NCI-H446 treated with DMSO at 0.1 percent for 48 hours (cell line): ENCODE measurements around the gene TNP1.

Experiments used
- DNase-seq: peaks from one replicate; lab custom pipeline; 2025; lab: John Stamatoyannopoulos, UW

TNP1 gene

GRCh38 chr2:216873573-216873972, 13.7 kb upstream of the TNP1 start:
- no peak for DNase-seq

DNA sequence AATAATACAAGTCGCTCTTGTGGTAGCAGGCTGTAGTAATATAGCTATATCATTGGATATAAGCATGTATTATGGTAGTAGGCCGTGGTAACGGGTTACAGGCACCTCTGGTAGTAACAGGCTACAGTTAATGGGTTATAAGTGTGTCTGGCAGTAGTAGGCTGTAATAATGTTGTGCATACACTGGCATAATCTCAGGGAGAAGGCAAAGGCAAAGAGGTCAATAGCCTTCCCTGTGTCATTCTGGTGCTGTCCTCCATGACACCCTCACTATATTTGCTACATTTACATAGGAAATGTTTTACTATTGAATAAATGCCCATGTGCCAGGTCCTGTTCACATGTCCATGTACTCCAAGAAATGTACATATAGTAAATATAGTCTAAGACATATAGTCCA, 12.8 kb upstream of the TNP1 start:
- no peak for DNase-seq

DNA sequence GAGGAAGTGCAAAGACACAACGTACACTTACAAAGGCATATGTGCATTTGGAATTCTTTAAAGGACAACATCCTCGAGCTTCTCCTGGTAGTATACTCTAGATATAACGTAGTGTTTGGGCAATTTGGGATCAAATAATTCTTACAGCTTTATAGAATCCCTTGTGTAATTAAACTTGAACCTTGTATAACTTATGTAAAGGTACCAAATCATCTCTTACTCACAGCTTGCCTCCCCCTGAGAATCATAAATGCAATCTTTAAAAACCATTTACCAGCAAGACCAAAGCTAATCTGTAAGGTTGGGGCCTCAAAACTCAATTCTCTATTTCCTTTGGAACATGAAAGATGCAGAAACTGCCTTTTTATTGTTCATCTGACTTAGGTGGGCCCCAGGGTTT, 12.2 kb upstream of the TNP1 start:
- no peak for DNase-seq

GRCh38 chr2:216871333-216871934, 11.6 kb upstream of the TNP1 start:
- DNase-seq: no peak

- no peak for DNase-seq
Observed at GRCh38 chr2:216870508-216871332, 10.9 kb upstream of the TNP1 start.

- no peak for DNase-seq
Observed at GRCh38 chr2:216866515-216867095, 6.7 kb upstream of the TNP1 start.

- no peak for DNase-seq
Observed at GRCh38 chr2:216865658-216866057, 5.8 kb upstream of the TNP1 start.

- DNase-seq: no peak
Observed at GRCh38 chr2:216863946-216864345, 4.1 kb upstream of the TNP1 start.

GRCh38 chr2:216862628-216863398, 2.9 kb upstream of the TNP1 start:
- DNase-seq: no peak

DNA sequence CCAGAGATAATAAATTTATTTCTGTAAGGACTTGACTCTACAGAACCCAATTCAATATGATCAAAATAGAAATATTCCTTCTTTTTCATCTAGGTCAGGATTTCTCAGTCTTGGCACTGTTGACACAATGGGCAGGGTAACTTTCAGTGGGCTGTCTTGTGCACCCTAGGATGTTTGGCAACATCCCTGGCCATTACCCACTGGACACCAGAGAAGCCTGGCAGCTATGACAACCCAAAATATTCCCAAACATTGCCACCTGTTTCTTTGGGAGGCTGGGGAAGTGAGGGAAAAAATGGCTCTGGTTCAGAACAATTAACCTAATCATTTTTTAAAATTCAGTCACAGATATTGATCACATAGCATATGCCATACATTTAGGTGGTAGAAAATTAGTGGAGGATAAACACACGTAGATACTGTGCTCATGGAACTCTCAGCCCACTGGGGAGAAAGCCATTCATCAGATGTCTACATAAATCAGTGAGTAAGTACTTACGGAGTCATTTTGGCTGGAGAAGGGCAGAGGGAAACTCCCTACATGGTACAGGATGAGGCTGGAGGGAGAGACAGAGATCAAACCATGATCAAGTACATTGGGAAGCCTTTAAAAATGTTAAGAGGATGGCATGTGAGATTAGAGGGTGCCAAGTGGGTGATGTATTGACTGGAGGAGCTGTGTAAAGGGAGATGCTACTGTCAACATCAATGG, 718 bp upstream of the TNP1 start:
- DNase-seq: peak; percentile 11

DNA sequence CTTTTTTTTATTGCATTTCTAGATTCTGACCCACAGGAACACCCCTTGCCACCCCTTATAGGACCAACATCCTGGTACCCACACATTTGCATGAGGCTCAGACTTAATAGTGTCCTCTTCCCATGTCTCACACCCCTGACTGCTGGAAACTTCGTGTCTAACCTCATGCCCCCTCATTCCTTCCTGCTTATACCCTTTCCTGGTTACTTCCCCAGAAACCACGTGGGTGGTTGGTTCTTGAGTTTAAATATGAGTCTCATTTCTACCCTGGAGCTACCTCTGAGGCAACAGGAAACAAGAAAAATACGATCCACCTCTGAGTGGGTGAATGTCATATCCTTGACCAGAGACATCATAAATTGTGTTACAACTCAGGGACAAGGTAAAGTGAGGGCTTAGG, 1.6 kb downstream of the TNP1 start:
- DNase-seq: no peak

GRCh38 chr2:216857131-216857550, 2.7 kb downstream of the TNP1 start:
- DNase-seq: no peak

DNA sequence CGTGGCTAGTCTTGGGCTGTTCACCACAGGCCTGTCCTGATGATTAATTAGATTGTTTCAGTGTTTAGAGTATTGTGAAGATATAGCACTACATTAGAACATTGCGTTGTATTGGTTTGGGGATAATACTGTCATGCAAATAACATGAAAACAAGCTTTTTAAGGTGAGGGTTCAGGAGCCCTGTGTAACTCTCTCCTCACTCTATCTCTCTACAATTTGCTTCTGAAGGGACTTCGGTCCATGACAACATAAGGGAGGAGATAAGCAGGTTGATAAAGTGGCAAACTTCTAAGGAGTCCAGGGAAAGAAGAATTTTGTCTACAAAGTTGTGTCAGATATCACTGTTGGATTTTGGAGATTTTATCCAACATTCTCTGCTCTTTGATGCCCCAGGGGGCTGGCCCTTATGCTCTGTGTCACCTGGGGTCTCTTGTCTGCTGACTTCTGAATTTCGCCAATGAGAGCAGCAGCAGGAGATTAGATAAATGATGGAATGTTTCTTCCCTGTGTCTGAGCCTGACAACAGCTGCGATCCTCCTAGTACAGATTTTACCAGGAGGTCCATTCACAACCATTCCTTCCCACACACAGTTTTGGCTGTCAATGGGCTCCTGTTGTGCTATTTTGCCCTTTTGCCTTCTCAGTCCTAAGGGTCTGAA, 3.3 kb downstream of the TNP1 start:
- DNase-seq: no peak

GRCh38 chr2:216855605-216856004, 4.3 kb downstream of the TNP1 start:
- DNase-seq: no peak

- DNase-seq: no peak
Observed at GRCh38 chr2:216855079-216855478, 4.8 kb downstream of the TNP1 start.

GRCh38 chr2:216851486-216852090, 8.3 kb downstream of the TNP1 start:
- no peak for DNase-seq

DNA sequence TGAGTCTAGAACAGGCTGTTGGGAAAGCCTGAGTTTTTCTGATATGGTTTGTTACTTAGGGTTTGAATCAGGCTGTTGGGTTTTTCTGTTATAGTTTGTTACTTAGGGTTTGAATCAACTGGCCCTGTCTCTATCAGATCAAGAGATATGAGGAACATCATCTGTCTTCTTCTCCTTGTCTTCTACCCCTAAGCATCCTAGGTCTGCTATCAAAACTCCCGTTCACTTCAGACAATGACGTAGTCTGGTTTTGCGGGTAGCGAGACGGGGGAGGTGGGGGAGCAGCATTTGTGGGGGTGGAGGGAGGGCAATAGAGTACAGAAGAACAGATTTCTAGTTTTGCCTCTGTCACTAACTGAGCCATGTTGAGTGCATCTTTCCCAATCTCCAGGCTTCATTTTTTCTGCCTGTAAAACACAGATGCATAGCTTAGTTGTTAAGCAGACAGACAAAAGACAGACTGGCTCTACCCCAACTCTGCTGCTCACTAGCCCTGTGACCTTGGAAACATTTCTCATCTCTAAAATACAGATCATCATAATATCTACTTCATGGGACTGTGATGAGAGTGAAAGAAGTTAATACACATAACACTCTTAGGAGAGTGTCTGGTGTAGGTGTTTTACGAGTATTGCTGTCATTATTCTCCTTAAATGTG, 9.1 kb downstream of the TNP1 start:
- no peak for DNase-seq

GRCh38 chr2:216849987-216850386, 9.9 kb downstream of the TNP1 start:
- no peak for DNase-seq

DNA sequence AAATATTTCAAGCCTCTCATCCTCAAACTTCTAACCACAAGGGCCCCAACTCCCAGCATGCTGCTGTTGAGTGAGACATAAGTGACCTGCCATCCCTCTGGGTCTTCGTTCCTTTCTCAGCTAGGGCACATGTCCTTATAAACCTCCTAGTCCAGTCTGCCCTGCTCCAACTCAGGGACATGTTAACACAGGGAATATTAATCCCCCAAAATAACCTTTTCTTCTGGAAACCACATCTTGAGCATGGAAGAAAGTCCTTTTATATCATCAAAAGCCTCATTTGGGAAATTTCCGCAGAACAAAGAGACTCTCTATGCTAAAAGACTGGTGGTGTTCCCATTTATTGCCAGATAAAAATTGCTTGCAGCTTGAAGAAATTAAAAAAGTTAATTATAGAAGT, 14.4 kb downstream of the TNP1 start:
- no peak for DNase-seq

DNA sequence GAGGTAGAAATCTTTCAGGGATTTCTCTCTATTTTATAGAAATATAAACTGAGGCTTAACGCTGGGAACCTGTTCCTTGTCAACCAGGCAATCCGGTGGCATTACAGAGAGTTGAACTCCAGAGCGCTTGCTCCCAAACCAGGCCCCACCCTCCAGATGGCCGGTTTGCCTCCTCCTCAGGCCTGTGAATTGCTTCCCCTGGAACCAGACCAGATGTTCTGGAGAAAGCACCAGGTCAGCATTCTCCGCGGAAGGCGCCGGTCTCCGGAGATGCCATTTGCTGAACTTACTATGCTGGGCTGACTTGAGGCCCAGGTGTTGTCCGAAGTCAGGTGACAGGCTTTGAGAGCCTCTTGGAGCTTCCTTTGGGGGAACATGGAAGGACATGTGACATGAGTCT, 17.2 kb downstream of the TNP1 start:
- DNase-seq: no peak
